HFF-Myc (cell line): ENCODE data around the gene CHRM2.

Source experiments
- DNase-seq: peaks from one replicate; pipeline ENCODE4 v3.0.0-alpha.2; 2011; ENCODE audit warnings: low read depth; ENCODE audit errors: extremely low read depth
- H3K4me3 ChIP-seq: replicated peaks from 2 replicates; pipeline ENCODE4 v1.5.1; 2011; ENCODE audit warnings: low read depth, mild to moderate bottlenecking, control low read depth, low read length
- CTCF ChIP-seq: IDR thresholded peaks from 2 replicates; pipeline ENCODE4 v1.5.1; 2012; ENCODE audit warnings: mild to moderate bottlenecking, low read depth, low read length, control low read depth; ENCODE audit errors: missing control alignments

Gene CHRM2

GRCh38 chr7:136997735-136998134 is 129.3 kb downstream of the CHRM2 start:
- no peak for DNase-seq
- no peak for TF ChIP-seq CTCF
- H3K4me3 ChIP-seq: no peak overlapping the region

- DNase-seq: no peak
Observed at GRCh38 chr7:136998495-136998894, 130.0 kb downstream of the CHRM2 start.

DNA sequence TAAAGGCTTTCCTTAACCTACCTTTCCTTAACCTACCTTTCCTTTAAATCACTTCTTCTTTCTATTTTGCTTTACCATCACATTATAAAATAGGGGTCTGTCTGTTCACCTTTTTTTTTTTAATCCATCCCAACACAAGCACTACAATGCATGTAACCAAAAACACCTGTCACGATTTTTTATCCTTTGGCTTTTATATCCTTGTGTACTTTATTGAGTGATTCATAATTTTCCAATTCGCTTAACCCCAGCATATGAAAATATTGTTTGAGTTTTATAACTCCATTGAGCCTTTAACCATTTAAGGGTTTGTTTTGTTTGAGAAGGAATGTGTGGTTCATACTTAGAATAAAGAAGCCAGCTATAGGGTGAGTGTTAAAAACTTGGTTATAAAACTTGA is 132.2 kb downstream of the CHRM2 start:
- DNase-seq: no peak
- H3K4me3 ChIP-seq: no peak overlapping the region
- TF ChIP-seq CTCF: no peak

More at GRCh38 chr7:136998495-136998894, 130.0 kb downstream of the CHRM2 start:
- no peak overlapping the region for H3K4me3 ChIP-seq
- no peak for TF ChIP-seq CTCF

DNA sequence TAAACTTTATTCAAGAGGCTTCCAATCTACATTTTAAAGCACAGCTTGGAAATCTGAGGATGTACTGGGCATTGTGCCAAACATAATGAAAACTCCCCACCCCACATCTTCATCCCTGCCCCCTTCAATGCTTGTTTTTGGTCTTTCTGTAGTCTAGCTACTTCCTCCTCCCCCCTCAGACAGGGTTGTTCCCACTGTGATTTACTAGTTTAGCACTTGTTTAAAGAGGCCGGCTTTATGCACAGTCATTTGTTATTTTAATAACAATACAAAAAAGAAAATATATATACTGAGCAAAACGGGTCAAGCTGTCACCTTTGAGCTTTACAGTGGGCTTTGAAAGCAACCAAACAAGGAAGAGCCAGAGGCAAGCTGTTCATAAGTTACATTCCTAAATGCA is 132.6 kb downstream of the CHRM2 start:
- TF ChIP-seq CTCF: no peak
- no peak overlapping the region for H3K4me3 ChIP-seq
- no peak for DNase-seq

- DNase-seq: no peak
Observed at GRCh38 chr7:137001478-137001877, 133.0 kb downstream of the CHRM2 start.

GRCh38 chr7:137003086-137003485 is 134.6 kb downstream of the CHRM2 start:
- TF ChIP-seq CTCF: no peak
- no peak for DNase-seq
- no peak overlapping the region for H3K4me3 ChIP-seq

More at GRCh38 chr7:137001478-137001877, 133.0 kb downstream of the CHRM2 start:
- H3K4me3 ChIP-seq: no peak overlapping the region
- TF ChIP-seq CTCF: no peak

GRCh38 chr7:137003566-137003965 is 135.1 kb downstream of the CHRM2 start:
- TF ChIP-seq CTCF: no peak
- H3K4me3 ChIP-seq: no peak overlapping the region
- DNase-seq: no peak
